Breast epithelium (tissue), 4 donors: Measurements from ENCODE around the gene PDE10A. TPM values are rescaled to one million over a fixed set of nuclear protein-coding genes. Genes with fewer than 3 reads are reported as not detected.

Source experiments
- DNase-seq, 2 donors: peaks; one replicate each; pipeline ENCODE4 v3.0.0-alpha.2; 2019; ENCODE audit warnings: low spot score in 2 of 2
- H3K27ac ChIP-seq, 2 donors: fragments of 200-600 bp; sonication (generic) in 1 of 2; one replicate each; pipeline ENCODE4 v1.5.1; 2016 to 2019; ENCODE audit warnings: mild to moderate bottlenecking in 1 of 2
- H3K27me3 ChIP-seq, 2 donors: fragments of 200-600 bp; sonication (generic) in 1 of 2; one replicate each; pipeline versions ENCODE4 v1.5.1 to v1.6.0; 2017 to 2019; ENCODE audit warnings: control low read depth in 1 of 2, mild to moderate bottlenecking in 1 of 2
- H3K36me3 ChIP-seq: fragments of 200-600 bp; one replicate; pipeline ENCODE4 v1.5.1; 2019
- H3K4me1 ChIP-seq, 2 donors: fragments of 200-600 bp; sonication (generic); one replicate each; pipeline ENCODE4 v1.5.1; 2016 to 2019; ENCODE audit warnings: control low read depth in 1 of 2
- H3K4me3 ChIP-seq, 3 donors: fragments of 200-600 bp; sonication (generic); 1 replicate in 2 of 3; 2 replicates in 1 of 3; pipeline ENCODE4 v1.5.1; 2016 to 2019; ENCODE audit warnings: mild to moderate bottlenecking in 3 of 3, moderate library complexity in 2 of 3
- H3K9me3 ChIP-seq, 2 donors: fragments of 200-600 bp; sonication (generic) in 1 of 2; one replicate each; pipeline ENCODE4 v1.5.1; 2016 to 2019; ENCODE audit warnings: control low read depth in 1 of 2
- CTCF ChIP-seq, 3 donors: fragments of 450-650 bp; IDR thresholded peaks; one replicate each; pipeline ENCODE4 v1.5.1; 2016 to 2017; ENCODE audit warnings: antibody characterized with exemption in 3 of 3, mild to moderate bottlenecking in 3 of 3, moderate library complexity in 3 of 3
- POLR2A ChIP-seq: fragments of 450-650 bp; IDR thresholded peaks from one replicate; pipeline ENCODE4 v1.6.1; 2016; ENCODE audit warnings: antibody characterized with exemption, mild to moderate bottlenecking, moderate library complexity
- POLR2AphosphoS5 ChIP-seq, 3 donors: sonication (generic); formaldehyde crosslinking; IDR thresholded peaks; one replicate each; pipeline ENCODE4 v1.6.1; 2017; ENCODE audit warnings: antibody characterized with exemption in 3 of 3
- intact Hi-C: fragments of 100-400 bp; cut with DNase I; formaldehyde crosslinking; loops from one replicate; pipeline ENCODE4 v1.15.1; 2023; ENCODE audit warnings: low total_unique reads
- total RNA-seq, 3 donors: library from RNA; depleted of rRNA; stranded (reverse); fragments of >200 nt; gene quantifications; one replicate each; pipeline ENCODE4 v1.1.0, GENCODE V29; 2016

The PDE10A gene
- total RNA-seq, 3 donors from 2014 or later: 2.7 to 22.0 (median 12.6) TPM

DNA sequence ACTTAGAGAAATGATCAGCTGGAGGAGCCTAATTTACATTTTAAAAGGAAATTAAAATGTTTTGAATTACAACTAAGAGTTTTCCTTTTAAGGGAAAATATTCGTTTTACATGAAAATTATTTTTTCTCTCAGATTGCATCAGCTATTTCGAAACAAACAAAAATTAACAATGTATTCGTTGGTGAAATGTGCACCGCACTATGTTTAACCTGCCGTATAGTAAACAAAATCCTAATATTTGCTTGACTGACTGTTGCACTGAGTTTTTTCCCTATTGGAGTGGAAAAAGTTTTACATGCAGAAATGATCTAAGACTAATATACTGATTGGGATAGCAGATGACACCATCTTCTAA, 5.7 kb downstream of the PDE10A start:
- intact Hi-C loops: no loop called here
- Histone ChIP-seq H3K4me3 (no peak overlapping the region), H3K27ac (no peak overlapping the region), H3K4me1 (peaks cover 3 to 10% of the 10 kb centered on the region in 2 donors), H3K9me3 (no peaks in the 10 kb centered on the region), H3K36me3 (no peaks in the 10 kb centered on the region), H3K27me3 (peaks cover 0 to 40% of the 10 kb centered on the region in 2 donors)
- DNase-seq: no peak
- TF ChIP-seq POLR2AphosphoS5 (IDR thresholded peaks at IDR 0.05): no peak

DNA sequence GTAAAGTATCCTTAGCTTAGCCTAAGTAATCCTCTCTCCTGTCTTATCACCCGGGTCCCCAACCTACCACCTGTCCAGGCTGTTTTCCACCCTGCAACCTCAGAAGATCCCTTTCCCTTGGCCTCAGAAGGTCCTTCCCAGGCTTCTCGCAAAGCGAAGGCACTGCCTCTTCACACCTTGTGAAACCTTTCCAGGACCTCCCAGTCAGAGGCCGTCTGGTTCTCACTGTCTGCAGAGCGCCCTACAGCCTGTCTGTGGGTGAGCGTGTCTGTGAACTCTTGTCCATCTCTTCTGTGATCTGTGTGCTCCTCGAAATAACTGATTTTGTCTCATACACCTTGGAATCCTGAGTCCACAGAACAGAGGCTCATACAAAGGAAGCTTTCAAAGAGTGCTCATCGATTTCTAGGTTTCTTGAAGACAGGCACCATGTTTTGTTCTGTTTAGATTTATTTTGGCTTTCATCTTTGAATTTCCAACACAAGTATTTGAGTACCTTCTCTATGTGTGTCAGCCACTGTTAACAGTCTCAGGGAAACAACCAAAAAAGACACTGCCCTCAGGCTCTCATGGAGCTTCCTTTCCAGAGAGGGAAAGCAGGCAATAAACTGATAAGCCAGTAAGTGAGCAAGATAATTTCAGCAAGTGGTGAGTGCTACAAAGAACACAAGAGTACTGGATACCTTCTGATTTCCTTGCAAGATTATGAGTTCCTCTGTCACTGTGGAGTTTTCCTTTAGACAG, 6.3 kb downstream of the PDE10A start:
- Histone ChIP-seq H3K4me3 (no peak overlapping the region), H3K4me1 (peaks cover 3 to 10% of the 10 kb centered on the region in 2 donors), H3K36me3 (no peaks in the 10 kb centered on the region), H3K27ac (no peak overlapping the region), H3K9me3 (no peaks in the 10 kb centered on the region), H3K27me3 (peaks cover 0 to 39% of the 10 kb centered on the region in 2 donors)
- intact Hi-C loops: no loop called here
- no peak for DNase-seq
- TF ChIP-seq CTCF (IDR thresholded peaks at IDR 0.05) (no peak), POLR2A (no peak), POLR2AphosphoS5 (IDR thresholded peaks at IDR 0.05) (no peak)

GRCh38 chr6:165655191-165655590, 7.8 kb downstream of the PDE10A start:
- peaks cover 0 to 24% of the 10 kb centered on the region in 2 donors for H3K27me3 ChIP-seq
- intact Hi-C loops: no loop called here
- H3K4me3 ChIP-seq: no peak overlapping the region
- H3K36me3 ChIP-seq: no peaks in the 10 kb centered on the region
- H3K27ac ChIP-seq: no peak overlapping the region
- no peaks in the 10 kb centered on the region for H3K9me3 ChIP-seq
- no peak for DNase-seq
- no peaks in the 10 kb centered on the region for H3K4me1 ChIP-seq
- no peak for TF ChIP-seq POLR2A
- TF ChIP-seq CTCF (IDR thresholded peaks at IDR 0.05): no peak
- no peak for TF ChIP-seq POLR2AphosphoS5 (IDR thresholded peaks at IDR 0.05)

GRCh38 chr6:165654144-165654543, 8.9 kb downstream of the PDE10A start:
- intact Hi-C loops: no loop called here
- TF ChIP-seq CTCF (IDR thresholded peaks at IDR 0.05) (no peak), POLR2A (no peak), POLR2AphosphoS5 (IDR thresholded peaks at IDR 0.05) (no peak)
- Histone ChIP-seq H3K9me3 (no peaks in the 10 kb centered on the region), H3K4me3 (no peak overlapping the region), H3K27ac (no peak overlapping the region), H3K36me3 (no peaks in the 10 kb centered on the region), H3K4me1 (no peaks in the 10 kb centered on the region), H3K27me3 (peaks cover 0 to 15% of the 10 kb centered on the region in 2 donors)
- no peak for DNase-seq

DNA sequence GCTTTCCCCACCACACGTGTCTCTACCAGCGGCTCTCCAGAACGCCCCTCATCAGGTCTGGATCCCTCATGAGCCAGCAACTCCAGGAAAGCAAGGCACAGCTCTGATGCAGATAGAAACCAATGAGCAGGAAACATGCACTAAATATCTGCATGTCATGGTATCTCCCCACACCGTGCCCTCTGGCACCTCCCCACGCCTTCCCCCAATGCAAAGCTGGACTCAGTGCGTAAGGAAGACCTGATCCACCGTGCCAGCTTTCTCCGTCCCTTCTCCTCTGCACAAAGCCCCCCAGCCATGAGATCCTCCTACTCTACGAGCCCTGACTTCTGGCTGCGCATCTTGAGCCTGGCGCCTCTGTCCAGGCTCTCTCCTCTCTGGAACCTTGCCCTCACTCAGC, 9.4 kb downstream of the PDE10A start:
- intact Hi-C loops: no loop called here
- Histone ChIP-seq H3K36me3 (no peaks in the 10 kb centered on the region), H3K27ac (no peak overlapping the region), H3K4me3 (no peak overlapping the region), H3K4me1 (no peaks in the 10 kb centered on the region), H3K9me3 (no peaks in the 10 kb centered on the region), H3K27me3 (peaks cover 0 to 11% of the 10 kb centered on the region in 2 donors)
- TF ChIP-seq CTCF (IDR thresholded peaks at IDR 0.05): no peak
- TF ChIP-seq POLR2A: no peak
- no peak for TF ChIP-seq POLR2AphosphoS5 (IDR thresholded peaks at IDR 0.05)
- no peak for DNase-seq
